MM.1S (cell line): Measurements from ENCODE around the gene CADPS.

Source experiments
- CTCF ChIP-seq: fragments of 300-600 bp; sonication (generic); IDR thresholded peaks from 2 replicates; pipeline ENCODE4 v1.5.1; 2016; ENCODE audit warnings: antibody characterized with exemption, low read length, mixed read lengths
- EZH2 ChIP-seq: fragments of 300-600 bp; sonication (generic); optimal IDR thresholded peaks from 2 replicates; pipeline ENCODE3; 2017; ENCODE audit warnings: low read depth, mild to moderate bottlenecking, antibody characterized with exemption, low read length, mixed read lengths
- EZH2phosphoT487 ChIP-seq: fragments of 300-600 bp; sonication (generic); IDR thresholded peaks from 2 replicates; pipeline ENCODE4 v1.6.1; 2018; ENCODE audit warnings: antibody characterized with exemption, low read length

DNA sequence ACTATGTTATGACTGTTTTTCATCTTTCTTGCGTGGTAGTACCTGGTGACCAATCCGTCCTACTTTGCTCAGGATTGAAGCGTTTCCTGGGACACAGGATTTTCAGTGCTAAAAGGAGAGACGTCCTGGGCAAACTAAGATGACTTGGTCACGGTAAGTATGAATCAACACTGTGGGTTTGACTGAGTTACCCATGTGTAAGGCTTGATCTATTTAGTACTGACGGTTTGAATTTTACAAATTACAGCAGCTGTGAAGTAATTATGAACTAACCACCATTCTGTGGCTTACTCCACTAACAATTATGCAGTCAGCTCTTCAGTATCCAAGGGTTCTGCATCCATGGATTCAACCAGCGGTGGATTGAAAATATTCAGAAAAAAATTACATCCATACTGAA lies 328.9 kb downstream of the CADPS start:
- TF ChIP-seq EZH2 (no peak), CTCF (no peak), EZH2phosphoT487 (no peak)
